KMS-11 (cell line): Measurements from ENCODE around the gene PI16.

Experiments used
- H2AFZ ChIP-seq: fragments of 200-600 bp; sonication (generic); 2 replicates; pipeline ENCODE4 v1.6.1; 2016; ENCODE audit warnings: antibody characterized with exemption, mixed run types, low read depth
- H3K27ac ChIP-seq: fragments of 200-600 bp; sonication (generic); 2 replicates; pipeline ENCODE4 v1.6.1; 2016; ENCODE audit warnings: mild to moderate bottlenecking, mixed run types
- H3K27me3 ChIP-seq: fragments of 200-600 bp; sonication (generic); 2 replicates; pipeline ENCODE4 v1.6.1; 2017; ENCODE audit warnings: mild to moderate bottlenecking, low read depth, mixed run types, moderate library complexity; ENCODE audit not compliant: insufficient read depth
- H3K36me3 ChIP-seq: fragments of 200-600 bp; sonication (generic); 2 replicates; pipeline ENCODE4 v1.6.1; 2017; ENCODE audit warnings: mild to moderate bottlenecking, mixed run types; ENCODE audit not compliant: insufficient read depth
- H3K4me1 ChIP-seq: fragments of 200-600 bp; sonication (generic); 2 replicates; pipeline ENCODE4 v1.6.1; 2016; ENCODE audit warnings: mild to moderate bottlenecking, low read depth, mixed run types; ENCODE audit not compliant: poor library complexity, severe bottlenecking
- H3K4me2 ChIP-seq: fragments of 200-600 bp; sonication (generic); 2 replicates; pipeline ENCODE4 v1.7.0; 2016; ENCODE audit warnings: mild to moderate bottlenecking, mixed run types
- H3K4me3 ChIP-seq: fragments of 200-600 bp; sonication (generic); IDR thresholded peaks from 2 replicates; pipeline ENCODE4 v1.6.1; 2017; ENCODE audit warnings: low read depth, low read length, mixed read lengths; ENCODE audit not compliant: insufficient read depth
- H3K79me2 ChIP-seq: fragments of 200-600 bp; sonication (generic); 2 replicates; pipeline ENCODE4 v1.6.1; 2016; ENCODE audit warnings: low read depth, mixed run types; ENCODE audit not compliant: insufficient read depth
- H3K9ac ChIP-seq: fragments of 200-600 bp; sonication (generic); 2 replicates; pipeline ENCODE4 v1.6.1; 2016; ENCODE audit warnings: mild to moderate bottlenecking, mixed run types
- H4K20me1 ChIP-seq: fragments of 200-600 bp; sonication (generic); 2 replicates; pipeline ENCODE4 v1.6.1; 2016; ENCODE audit warnings: mild to moderate bottlenecking, mixed run types; ENCODE audit not compliant: insufficient read depth
- TF ChIP-seq, protein P1 (sequence below): fragments of 200-600 bp; sonication (generic); conservative IDR thresholded peaks from 2 replicates; pipeline ENCODE4 v1.6.1; 2017; ENCODE audit warnings: low read depth, mild to moderate bottlenecking, antibody characterized with exemption, low read length, moderate library complexity, mixed read lengths

PI16 gene

DNA sequence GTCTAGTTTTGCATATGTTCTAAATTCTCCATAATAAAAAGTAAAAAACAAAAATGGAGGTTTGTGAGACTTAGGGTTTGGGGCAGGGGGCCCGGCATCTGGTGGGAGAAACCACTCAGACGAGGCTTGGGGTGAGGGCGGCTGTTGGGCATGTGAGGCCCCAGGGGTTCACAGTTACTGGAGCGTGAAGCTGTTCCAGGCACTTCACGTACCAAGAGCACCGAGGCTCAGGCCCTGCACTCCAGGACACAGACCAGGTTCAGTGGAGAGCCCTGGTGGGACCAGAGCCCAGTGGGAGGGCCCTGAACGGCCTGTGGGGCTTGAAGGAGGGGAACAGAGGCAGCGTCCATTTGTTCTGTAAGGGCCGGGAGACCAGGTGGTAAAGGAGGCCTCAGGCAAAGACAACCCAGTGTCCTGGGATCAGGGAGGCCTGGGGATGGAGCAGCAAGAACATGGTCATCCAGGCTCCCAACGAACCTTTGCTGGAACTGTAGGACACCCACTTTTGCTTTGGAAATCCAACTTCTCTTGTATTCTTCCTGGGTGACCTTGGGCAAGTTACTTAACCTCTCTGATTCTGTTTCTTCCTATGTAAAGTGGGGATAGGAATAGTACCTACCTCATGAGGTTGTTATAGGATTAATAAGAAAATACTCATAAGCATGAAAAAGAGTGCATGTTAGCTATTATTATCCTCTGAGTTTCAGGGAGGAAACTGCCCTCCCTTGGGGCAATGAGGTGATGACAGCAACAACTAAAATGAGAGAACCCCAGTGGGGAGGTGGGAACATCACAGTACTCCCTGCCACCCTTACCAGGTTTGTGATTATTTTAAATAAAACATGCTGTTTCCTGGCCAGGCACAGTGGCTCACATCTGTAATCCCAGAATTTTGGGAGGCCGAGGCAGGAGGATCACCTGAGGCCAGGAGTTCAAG lies 49.8 kb downstream of the PI16 start:
- Histone ChIP-seq H3K79me2 (no peaks in the 10 kb centered on the region), H3K4me2 (no peak overlapping the region), H3K36me3 (no peaks in the 10 kb centered on the region), H2AFZ (no peak overlapping the region), H3K4me1 (no peaks in the 10 kb centered on the region), H3K27me3 (peaks cover 7% of the 10 kb centered on the region; the same call in 1 of the 2 replicates), H3K4me3 (no peak overlapping the region), H4K20me1 (no peaks in the 10 kb centered on the region), H3K27ac (no peak overlapping the region), H3K9ac (no peak overlapping the region)
- TF ChIP-seq, protein P1, sequence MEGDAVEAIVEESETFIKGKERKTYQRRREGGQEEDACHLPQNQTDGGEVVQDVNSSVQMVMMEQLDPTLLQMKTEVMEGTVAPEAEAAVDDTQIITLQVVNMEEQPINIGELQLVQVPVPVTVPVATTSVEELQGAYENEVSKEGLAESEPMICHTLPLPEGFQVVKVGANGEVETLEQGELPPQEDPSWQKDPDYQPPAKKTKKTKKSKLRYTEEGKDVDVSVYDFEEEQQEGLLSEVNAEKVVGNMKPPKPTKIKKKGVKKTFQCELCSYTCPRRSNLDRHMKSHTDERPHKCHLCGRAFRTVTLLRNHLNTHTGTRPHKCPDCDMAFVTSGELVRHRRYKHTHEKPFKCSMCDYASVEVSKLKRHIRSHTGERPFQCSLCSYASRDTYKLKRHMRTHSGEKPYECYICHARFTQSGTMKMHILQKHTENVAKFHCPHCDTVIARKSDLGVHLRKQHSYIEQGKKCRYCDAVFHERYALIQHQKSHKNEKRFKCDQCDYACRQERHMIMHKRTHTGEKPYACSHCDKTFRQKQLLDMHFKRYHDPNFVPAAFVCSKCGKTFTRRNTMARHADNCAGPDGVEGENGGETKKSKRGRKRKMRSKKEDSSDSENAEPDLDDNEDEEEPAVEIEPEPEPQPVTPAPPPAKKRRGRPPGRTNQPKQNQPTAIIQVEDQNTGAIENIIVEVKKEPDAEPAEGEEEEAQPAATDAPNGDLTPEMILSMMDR = no peak

DNA sequence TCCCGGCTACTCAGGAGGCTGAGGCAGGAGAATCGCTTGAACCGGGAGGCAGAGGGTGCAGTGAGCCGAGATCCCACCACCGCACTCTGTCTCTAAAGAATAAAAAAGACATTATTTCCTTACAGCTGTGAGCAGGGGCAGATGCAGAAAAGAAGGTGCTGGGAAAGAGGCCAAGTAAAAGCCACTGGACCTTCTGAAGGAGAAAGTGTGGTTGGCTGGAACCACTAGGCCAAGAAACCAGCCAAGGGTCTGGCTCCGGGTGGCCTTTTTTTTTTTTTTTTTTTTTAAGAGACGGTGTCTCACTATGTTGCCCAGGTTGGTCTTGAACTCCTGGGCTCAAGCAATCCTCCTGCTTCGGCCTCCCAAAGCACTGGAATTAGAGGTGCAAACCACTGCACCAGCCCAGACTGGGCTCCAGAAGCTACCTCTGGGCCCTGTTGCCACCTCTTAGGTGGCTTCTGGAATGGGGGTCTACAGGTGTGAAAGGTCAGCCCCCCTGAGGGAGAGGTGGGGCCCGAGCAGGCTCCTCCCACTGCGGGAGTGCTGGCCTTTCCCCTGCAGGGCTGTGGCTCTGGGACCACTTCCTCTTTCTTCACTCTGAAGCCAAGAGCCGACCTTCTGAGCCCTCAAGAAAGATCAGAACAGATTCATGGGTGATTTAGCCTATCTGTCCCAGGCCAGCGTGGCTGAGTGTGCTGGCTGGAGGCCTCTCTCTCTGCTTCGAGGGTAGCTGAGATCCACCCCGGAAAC lies 50.7 kb downstream of the PI16 start, which contains the start of gene FGD2:
Gene FGD2 (plus strand): TSS at position 595 of the 750 bp plus-strand sequence. CDS start 163 bp downstream, outside the sequence.
- H3K27me3 ChIP-seq = peaks cover 7% of the 10 kb centered on the region; the same call in 1 of the 2 replicates
- H3K4me1 ChIP-seq = no peaks in the 10 kb centered on the region
- no peak within 1 kb of the TSS for H3K4me3 ChIP-seq
- no peak within 1 kb of the TSS for H3K27ac ChIP-seq
- TF ChIP-seq, protein P1 = no peak
- no peak within 1 kb of the TSS for H3K4me2 ChIP-seq
- no peak within 1 kb of the TSS for H3K9ac ChIP-seq
- no peaks in the 10 kb centered on the region for H3K36me3 ChIP-seq
- no peaks in the 10 kb centered on the region for H4K20me1 ChIP-seq
- no peaks in the 10 kb centered on the region for H3K79me2 ChIP-seq
- H2AFZ ChIP-seq = no peak within 1 kb of the TSS

DNA sequence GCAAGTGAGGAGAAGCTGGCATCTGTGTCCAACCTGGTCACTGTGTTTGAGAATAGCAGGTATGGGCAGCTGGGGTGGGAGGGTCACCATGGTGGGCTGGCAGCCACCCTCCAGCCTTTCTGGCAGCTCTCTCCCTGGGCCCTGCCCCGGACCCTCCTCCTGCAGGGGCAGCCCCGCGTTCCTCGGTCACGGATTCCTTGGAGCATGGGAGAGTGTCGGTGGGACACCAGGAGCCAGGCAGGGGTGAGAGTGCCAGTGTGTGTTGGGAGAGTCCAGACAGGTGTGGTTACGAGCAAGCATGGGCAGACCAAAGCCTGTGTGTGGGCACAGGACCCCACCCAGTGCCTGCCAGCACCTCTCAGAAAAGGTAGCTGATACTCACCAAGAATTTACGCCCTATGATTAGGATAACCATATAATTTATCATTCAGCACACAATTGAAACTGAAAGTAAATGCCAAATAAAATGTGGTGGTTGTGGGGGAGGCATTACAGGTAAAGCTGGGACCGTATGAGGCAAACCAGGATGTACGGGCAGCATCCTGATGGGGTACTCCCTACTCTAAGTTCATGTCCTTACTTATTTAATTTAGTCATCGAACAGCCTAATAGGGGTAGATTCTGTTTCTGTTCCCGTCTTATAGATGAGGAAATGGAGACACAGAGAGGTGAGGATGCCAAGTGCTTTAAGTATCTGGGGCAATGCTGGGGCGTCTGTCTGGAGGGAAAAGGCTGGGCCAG lies 51.5 kb downstream of the PI16 start:
- TF ChIP-seq, protein P1 = no peak
- H3K36me3 ChIP-seq = no peaks in the 10 kb centered on the region
- H3K4me2 ChIP-seq = no peak overlapping the region
- no peaks in the 10 kb centered on the region for H3K4me1 ChIP-seq
- H2AFZ ChIP-seq = no peak overlapping the region
- no peaks in the 10 kb centered on the region for H4K20me1 ChIP-seq
- no peak overlapping the region for H3K9ac ChIP-seq
- no peaks in the 10 kb centered on the region for H3K79me2 ChIP-seq
- H3K27me3 ChIP-seq = peaks cover 3% of the 10 kb centered on the region; the same call in 1 of the 2 replicates
- no peak overlapping the region for H3K27ac ChIP-seq
- no peak overlapping the region for H3K4me3 ChIP-seq

DNA sequence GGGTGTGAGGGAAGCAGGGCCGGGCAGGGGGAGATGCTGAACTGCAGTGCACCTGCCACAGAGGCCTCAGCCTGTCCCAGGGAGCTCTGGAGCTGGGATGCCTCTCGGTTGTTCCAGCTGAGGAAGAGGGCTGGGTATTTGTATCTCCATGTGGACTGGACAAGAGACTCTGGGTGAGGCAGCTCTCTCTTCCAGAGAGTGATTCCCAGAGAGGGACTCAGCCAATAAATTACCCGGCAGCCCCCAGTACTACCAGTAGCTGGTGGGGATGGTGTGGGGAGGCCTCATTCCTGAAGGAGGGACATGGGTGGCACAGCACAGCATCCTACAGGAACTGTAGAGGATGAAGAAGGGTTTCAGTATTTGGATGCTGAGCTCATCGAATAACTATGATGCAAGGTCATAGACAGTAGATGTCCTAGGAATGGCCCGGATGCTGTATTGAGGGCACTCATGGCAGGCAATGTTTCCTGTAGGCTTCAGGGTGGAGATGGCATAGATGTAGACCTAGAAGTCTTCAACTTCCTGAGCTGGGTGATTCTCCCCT lies 52.3 kb downstream of the PI16 start:
- Histone ChIP-seq H3K4me3 (no peak overlapping the region), H4K20me1 (no peaks in the 10 kb centered on the region), H2AFZ (no peak overlapping the region), H3K36me3 (no peaks in the 10 kb centered on the region), H3K4me1 (no peaks in the 10 kb centered on the region), H3K9ac (no peak overlapping the region), H3K4me2 (no peak overlapping the region), H3K27me3 (no peaks in the 10 kb centered on the region; the same call in 1 of the 2 replicates), H3K79me2 (no peaks in the 10 kb centered on the region), H3K27ac (no peak overlapping the region)
- TF ChIP-seq, protein P1 = no peak
